IMR-90 (cell line): Measurements from ENCODE around the gene BRD4. TPM values are rescaled to one million over a fixed set of nuclear protein-coding genes. Genes with fewer than 3 reads are reported as not detected.

Experiments
- ATAC-seq: fragments of 200-7000 bp; cut with Tn5 transposase; 2 replicates; pipeline ENCODE4 v1.9.1; 2020; ENCODE audit warnings: low read depth, mild to moderate bottlenecking, moderate library complexity
- BruUV-seq: library from RNA; stranded (reverse); fragments of 400-500 nt; replicated peaks from 2 replicates; lab custom pipeline; 2021; lab: Mats Ljungman, UMichigan
- CTCF ChIA-PET: fragments of 300-600 bp; formaldehyde crosslinking; extraction: SDS; loops from one replicate; lab custom pipeline; 2021; ENCODE audit warnings: antibody characterized with exemption; lab: Yijun Ruan, JAX
- POLR2A ChIA-PET: fragments of 300-600 bp; sonication (Branson Sonifier 250); formaldehyde crosslinking; loops from one replicate; lab custom pipeline; 2022; ENCODE audit warnings: antibody characterized with exemption; ENCODE audit not compliant: unreplicated experiment; lab: Charles Lee
- DNase-seq: peaks from one replicate; pipeline ENCODE4 v3.0.0; 2013
- H2AFZ ChIP-seq: replicated peaks from 2 replicates; pipeline ENCODE3; 2013; ENCODE audit warnings: low read length, mild to moderate bottlenecking; ENCODE audit not compliant: poor library complexity
- H2AK5ac ChIP-seq: 2 replicates; pipeline ENCODE4 v1.6.1; 2013; ENCODE audit warnings: low read depth, low read length, inconsistent platforms
- H2AK9ac ChIP-seq: replicated peaks from 2 replicates; pipeline ENCODE3; 2013; ENCODE audit warnings: mild to moderate bottlenecking, low read depth, low read length, moderate library complexity; ENCODE audit not compliant: poor library complexity
- H2BK120ac ChIP-seq: 2 replicates; pipeline ENCODE4 v1.6.1; 2013; ENCODE audit warnings: low read depth, low read length, inconsistent platforms
- H2BK15ac ChIP-seq: 3 replicates; pipeline ENCODE4 v1.6.1; 2013; ENCODE audit warnings: low read depth, low read length, inconsistent platforms
- H2BK20ac ChIP-seq: 2 replicates; pipeline ENCODE4 v1.6.1; 2013; ENCODE audit warnings: low read depth, mild to moderate bottlenecking, inconsistent platforms, low read length, moderate library complexity
- H2BK5ac ChIP-seq: 2 replicates; pipeline ENCODE4 v1.6.1; 2013; ENCODE audit warnings: mild to moderate bottlenecking, low read depth, low read length, inconsistent platforms; ENCODE audit not compliant: poor library complexity, severe bottlenecking
- H3K14ac ChIP-seq: replicated peaks from 2 replicates; pipeline ENCODE4 v1.6.1; 2013; ENCODE audit warnings: low read depth, low read length, inconsistent platforms
- H3K18ac ChIP-seq: 2 replicates; pipeline ENCODE4 v1.6.1; 2013; ENCODE audit warnings: low read depth, low read length, control low read depth
- H3K23ac ChIP-seq: 2 replicates; pipeline ENCODE4 v1.6.1; 2013; ENCODE audit warnings: low read depth, low read length, inconsistent platforms
- H3K27ac ChIP-seq: 2 replicates; pipeline ENCODE4 v1.5.1; 2013; ENCODE audit warnings: mild to moderate bottlenecking, control low read depth, low read length; ENCODE audit not compliant: insufficient read depth
- H3K27me3 ChIP-seq: 2 replicates; pipeline ENCODE4 v1.6.1; 2013; ENCODE audit warnings: low read length; ENCODE audit not compliant: control insufficient read depth, insufficient read depth
- H3K36me3 ChIP-seq: 2 replicates; pipeline ENCODE4 v1.6.1; 2013; ENCODE audit warnings: low read length, mixed read lengths; ENCODE audit not compliant: control insufficient read depth, insufficient read depth
- H3K4ac ChIP-seq: 2 replicates; pipeline ENCODE4 v1.6.1; 2013; ENCODE audit warnings: low read depth, low read length, inconsistent platforms
- H3K4me1 ChIP-seq: 2 replicates; pipeline ENCODE4 v1.6.1; 2013; ENCODE audit warnings: low read length, mixed read lengths; ENCODE audit not compliant: control insufficient read depth, insufficient read depth
- H3K4me2 ChIP-seq: 2 replicates; pipeline ENCODE4 v1.6.1; 2013; ENCODE audit warnings: low read depth, mild to moderate bottlenecking, control low read depth, low read length, moderate library complexity
- H3K4me3 ChIP-seq: 2 replicates; pipeline ENCODE4 v1.5.1; 2013; ENCODE audit warnings: low read depth, mild to moderate bottlenecking, control low read depth, low read length, moderate library complexity; ENCODE audit not compliant: insufficient read depth
- H3K56ac ChIP-seq: 2 replicates; pipeline ENCODE4 v1.6.1; 2013; ENCODE audit warnings: low read length, inconsistent platforms; ENCODE audit not compliant: insufficient read depth; ENCODE audit errors: extremely low read depth
- H3K79me1 ChIP-seq, 2 experiments: 2 replicates each; pipeline ENCODE4 v1.6.1; 2013; ENCODE audit warnings: low read length in 2 of 2, inconsistent platforms in 1 of 2, low read depth in 1 of 2
- H3K9ac ChIP-seq: 2 replicates; pipeline ENCODE4 v1.6.1; 2013; ENCODE audit warnings: low read depth, low read length, control low read depth
- H3K9me1 ChIP-seq: 2 replicates; pipeline ENCODE4 v1.6.1; 2013; ENCODE audit warnings: low read length, inconsistent platforms; ENCODE audit not compliant: insufficient read depth
- H3K9me3 ChIP-seq: 2 replicates; pipeline ENCODE4 v1.6.1; 2013; ENCODE audit warnings: low read length; ENCODE audit not compliant: control insufficient read depth, insufficient read depth
- H4K20me1 ChIP-seq: 2 replicates; pipeline ENCODE4 v1.6.1; 2013; ENCODE audit warnings: low read length, inconsistent platforms; ENCODE audit not compliant: insufficient read depth
- H4K5ac ChIP-seq: 2 replicates; pipeline ENCODE4 v1.6.1; 2013; ENCODE audit warnings: mild to moderate bottlenecking, low read depth, low read length, control low read depth
- H4K8ac ChIP-seq, 2 experiments: 2 replicates each; pipeline ENCODE4 v1.6.1; 2013; ENCODE audit warnings: low read depth in 2 of 2, low read length in 2 of 2, control low read depth in 1 of 2, inconsistent platforms in 1 of 2
- H4K91ac ChIP-seq: 2 replicates; pipeline ENCODE4 v1.6.1; 2013; ENCODE audit warnings: low read depth, low read length, inconsistent platforms; ENCODE audit not compliant: insufficient read depth
- BHLHE40 ChIP-seq: fragments of 150-350 bp; IDR thresholded peaks from 2 replicates; pipeline ENCODE4 v1.6.1; 2016; ENCODE audit warnings: mild to moderate bottlenecking, low read depth, low read length
- CTCF ChIP-seq: conservative IDR thresholded peaks from 2 replicates; pipeline ENCODE4 v1.5.1; 2012; ENCODE audit warnings: mild to moderate bottlenecking, low read depth, low read length, improper control_type of control experiment
- ELK1 ChIP-seq: fragments of 150-350 bp; IDR thresholded peaks from 2 replicates; pipeline ENCODE4 v1.6.1; 2016; ENCODE audit warnings: low read depth, mild to moderate bottlenecking, low read length, moderate library complexity, borderline replicate concordance
- FOS ChIP-seq: fragments of 150-350 bp; IDR thresholded peaks from 2 replicates; pipeline ENCODE4 v1.6.1; 2016; ENCODE audit warnings: low read depth, low read length
- MAFK ChIP-seq: IDR thresholded peaks from 2 replicates; pipeline ENCODE4 v1.6.1; 2012; ENCODE audit warnings: low read depth, low read length, improper control_type of control experiment
- MAZ ChIP-seq: IDR thresholded peaks from 2 replicates; pipeline ENCODE4 v1.6.1; 2012; ENCODE audit warnings: low read depth, mild to moderate bottlenecking, low read length, improper control_type of control experiment, moderate library complexity, borderline replicate concordance
- MXI1 ChIP-seq: IDR thresholded peaks from 2 replicates; pipeline ENCODE4 v1.6.1; 2012; ENCODE audit warnings: low read depth, mild to moderate bottlenecking, low read length, moderate library complexity, borderline replicate concordance
- POLR2A ChIP-seq: IDR thresholded peaks from 2 replicates; pipeline ENCODE4 v1.6.1; 2012; ENCODE audit warnings: mild to moderate bottlenecking, low read depth, low read length
- RAD21 ChIP-seq: IDR thresholded peaks from 2 replicates; pipeline ENCODE4 v1.6.1; 2012; ENCODE audit warnings: low read length, improper control_type of control experiment
- RCOR1 ChIP-seq: IDR thresholded peaks from 2 replicates; pipeline ENCODE4 v1.6.1; 2012; ENCODE audit warnings: mild to moderate bottlenecking, low read length, improper control_type of control experiment; ENCODE audit not compliant: insufficient replicate concordance
- RFX5 ChIP-seq: IDR thresholded peaks from 2 replicates; pipeline ENCODE4 v1.8.0; 2012; ENCODE audit warnings: low read depth, mild to moderate bottlenecking, low read length, moderate library complexity
- SMC3 ChIP-seq: fragments of 150-350 bp; IDR thresholded peaks from 2 replicates; pipeline ENCODE4 v1.6.1; 2016; ENCODE audit warnings: low read depth, mild to moderate bottlenecking, antibody characterized with exemption, low read length, moderate library complexity
- USF2 ChIP-seq: fragments of 150-350 bp; IDR thresholded peaks from 2 replicates; pipeline ENCODE4 v1.6.1; 2017; ENCODE audit warnings: mild to moderate bottlenecking, antibody characterized with exemption, low read length, low read depth
- WGBS, 2 experiments: methylation state at CpG; one replicate each; pipeline versions ENCODE4 v1.1.5 to v1.1.7; 2013; ENCODE audit warnings: missing lambda C conversion rate in 2 of 2; ENCODE audit not compliant: insufficient read length in 1 of 2; ENCODE audit errors: extremely low coverage in 2 of 2; 5-methylcytosine and 5-hydroxymethylcytosine counted together
- dilution Hi-C: fragments of 300-500 bp; cut with HindIII; formaldehyde crosslinking; loops from one replicate; pipeline ENCODE4 v1.14.3; 2018; ENCODE audit warnings: low sequenced_read_pairs; ENCODE audit not compliant: unreplicated experiment
- in situ Hi-C: fragments of 300-500 bp; cut with MboI; formaldehyde crosslinking; loops from 3 replicates; pipeline ENCODE4 v1.14.3; 2019; ENCODE audit warnings: low sequenced_read_pairs, inconsistent platforms, mixed read lengths
- intact Hi-C: fragments of 100-400 bp; cut with micrococcal nuclease; formaldehyde crosslinking; loops from 2 replicates; pipeline ENCODE4 v1.10.0; 2022
- polyA plus RNA-seq, 3 experiments: library from polyadenylated mRNA; depleted of rRNA; stranded (reverse); fragments of >200 nt; gene quantifications; 2 replicates each; pipeline ENCODE4 v1.2.3, GENCODE V29; 2012; ENCODE audit warnings: low replicate concordance in 1 of 3
- total RNA-seq: library from RNA; depleted of rRNA; stranded (reverse); fragments of >200 nt; gene quantifications from 2 replicates; pipeline ENCODE4 v1.2.3, GENCODE V29; 2012

BRD4 gene
- total and polyA plus RNA-seq, 2 of the 4 experiments (the other 2 are of a cell fraction): 7.0 to 21.1 TPM

DNA sequence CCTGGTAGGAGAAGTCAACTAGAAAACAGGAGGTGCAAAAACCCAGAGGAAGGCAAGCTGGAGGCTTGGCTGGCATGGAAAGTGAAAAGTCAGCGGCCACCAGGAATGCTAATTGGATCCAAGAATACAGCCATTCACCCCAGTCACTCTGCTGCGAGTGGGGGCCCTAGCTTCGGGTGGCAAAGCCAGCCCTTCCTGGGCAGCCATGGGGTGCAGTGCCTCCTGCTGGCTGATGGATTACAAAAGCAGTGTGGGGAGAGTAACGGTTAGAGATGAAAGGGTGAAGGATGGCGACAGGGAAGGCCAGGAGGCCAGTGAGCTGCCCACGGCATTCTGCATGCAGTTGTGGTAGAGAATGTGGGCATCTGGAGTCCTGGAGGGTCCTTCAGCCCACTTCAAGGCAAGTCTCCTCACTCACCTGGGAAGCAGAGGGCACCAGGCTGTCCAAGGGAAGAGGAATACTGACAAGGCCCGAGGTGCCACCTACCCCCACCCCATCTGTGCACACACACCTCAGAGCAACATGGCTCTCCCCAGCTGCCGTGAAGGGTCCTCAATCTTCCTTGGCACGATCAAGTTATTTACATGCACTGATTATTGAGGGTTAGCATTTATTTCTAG, 79.8 kb downstream of the BRD4 start:
- Histone ChIP-seq H3K27me3 (no peaks in the 10 kb centered on the region), H3K14ac (peak overlapping the region; percentile 86), H3K18ac (peak overlapping the region; percentile 34; the same call in 1 of the 2 replicates), H3K9me1 (peaks cover 33% of the 10 kb centered on the region), H3K23ac (peak overlapping the region; percentile 86), H4K91ac (peak overlapping the region; percentile 81), H3K9ac (no peak overlapping the region; the same call in 1 of the 2 replicates), H4K20me1 (peaks cover 88% of the 10 kb centered on the region), H4K5ac (no peak overlapping the region), H2BK120ac (peak overlapping the region; percentile 81; the same call in 1 of the 2 replicates), H3K4ac (peak overlapping the region; percentile 92), H3K79me1 (peaks cover 32 to 92% of the 10 kb centered on the region in 2 experiments), H3K4me1 (peaks cover 45% of the 10 kb centered on the region), H3K4me2 (0 out of 2 replicates have a peak overlapping the region, but pooled peaks have one; percentile 64), H2BK5ac (peak overlapping the region; percentile 74), H2AK9ac (peak overlapping the region; percentile 89), H2AFZ (peak overlapping the region; percentile 3), H3K27ac (peak overlapping the region; percentile 74), H3K9me3 (no peaks in the 10 kb centered on the region), H3K4me3 (no peak overlapping the region), H2BK15ac (peak overlapping the region; percentile 84; the same call in 1 of the 3 replicates), H3K56ac (0 out of 2 replicates have a peak overlapping the region, but pooled peaks have one; percentile 25), H3K36me3 (peaks cover 59% of the 10 kb centered on the region), H4K8ac (peak overlapping the region in 1 of 2 experiments; percentile 83; a peak in 1 of 4 replicates), H2BK20ac (peak overlapping the region; percentile 80; the same call in 1 of the 2 replicates), H2AK5ac (peak overlapping the region; percentile 100)
- DNase-seq (peak; percentile 45), ATAC-seq (no peak)
- in situ Hi-C loops (loop anchor here (10.0 kb wide), 1 partner anchor 138 kb away; no protein-coding TSS in a partner anchor), intact Hi-C loops (loop anchor here (1.0 to 5.0 kb wide), 4 partner anchors 55 to 160 kb away; partner anchors contain the start of genes AKAP8 and SYDE1), dilution Hi-C loops (no loop called here)
- BruUV-seq: no TSS peak
- 25% methylated on average over 1 of the region's 9 CpGs; no CpG with 5 or more reads in 1 of the 2 experiments for WGBS, 2 experiments
- ChIA-PET POLR2A (no interaction called here), CTCF (interaction anchor here (0.7 to 1.3 kb wide), 3 partner anchors 10 to 32 kb away, joined by 3 read pairs; no protein-coding TSS in a partner anchor)
- TF ChIP-seq ELK1: no peak
- no peak for TF ChIP-seq RCOR1
- no peak for TF ChIP-seq USF2
- TF ChIP-seq RFX5: no peak
- no peak for TF ChIP-seq MXI1
- TF ChIP-seq FOS: no peak
- peak; percentile 69 for TF ChIP-seq RAD21
- peak; percentile 57; the same call in 1 of the 2 replicates for TF ChIP-seq MAZ
- TF ChIP-seq CTCF: peak; percentile 63
- TF ChIP-seq BHLHE40: no peak
- TF ChIP-seq SMC3: peak; percentile 61; the same call in 1 of the 2 replicates
- no peak for TF ChIP-seq POLR2A
- no peak for TF ChIP-seq MAFK
